ENCODE data around the gene TNIK. TPM values are rescaled to one million over a fixed set of nuclear protein-coding genes. Genes with fewer than 3 reads are reported as not detected.

TNIK gene
- total and polyA plus RNA-seq, 2 of the 4 experiments (the other 2 are of a cell fraction) = 3.4 to 6.3 TPM

DNA sequence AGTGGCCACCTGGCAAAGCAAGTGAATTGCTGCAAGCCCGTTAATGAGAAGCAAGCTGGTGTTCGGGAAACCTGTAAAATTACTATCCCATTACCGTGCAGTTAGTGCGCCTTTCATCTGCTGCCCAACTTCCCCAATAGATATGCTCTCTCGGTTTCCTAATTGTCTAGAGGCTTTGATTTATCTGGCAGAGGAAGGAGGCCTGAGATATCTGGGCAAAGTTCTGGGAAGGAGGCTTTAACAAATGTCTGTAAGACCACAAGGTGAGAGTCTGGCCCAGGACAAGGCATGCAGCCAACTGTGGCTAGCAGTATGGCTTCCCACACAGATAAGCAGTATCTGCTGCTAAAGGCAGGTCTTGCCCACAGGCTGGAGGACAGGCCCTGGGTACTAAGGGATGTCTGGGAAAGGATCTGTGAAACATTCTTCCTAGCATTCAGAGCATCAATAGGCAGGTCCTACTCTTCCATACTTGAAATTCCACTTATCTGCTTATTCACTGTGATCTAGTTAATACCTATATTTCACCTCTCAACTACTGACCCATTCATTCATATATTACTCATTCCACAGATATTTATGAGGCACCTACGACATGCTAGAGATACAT, 303.7 kb downstream of the TNIK start:
- Histone ChIP-seq H3K9me3 (ENCODE audit: control insufficient read depth, insufficient read depth, low read length) (no peaks in the 10 kb centered on the region), H2BK120ac (ENCODE audit: low read depth, low read length) (no peak overlapping the region), H2BK20ac (ENCODE audit: low read depth, low read length) (no peak overlapping the region), H3K14ac (replicated peaks; ENCODE audit: low read depth, low read length) (no peak overlapping the region), H3K9ac (ENCODE audit: low read depth, low read length) (no peak overlapping the region), H2BK15ac (ENCODE audit: low read depth, low read length) (no peak overlapping the region), H3K4me1 (ENCODE audit: control insufficient read depth, insufficient read depth, low read length) (no peaks in the 10 kb centered on the region), H2BK5ac (ENCODE audit: low read depth, low read length, poor library complexity, severe bottlenecking) (no peak overlapping the region), H3K79me1 (ENCODE audit: low read depth in 1 of 2, low read length in 2 of 2) (no peaks in the 10 kb centered on the region), H4K91ac (ENCODE audit: insufficient read depth, low read depth, low read length) (no peak overlapping the region), H3K27ac (ENCODE audit: insufficient read depth, low read length) (no peak overlapping the region), H3K4me2 (ENCODE audit: low read depth, low read length) (no peak overlapping the region), H3K9me1 (ENCODE audit: insufficient read depth, low read length) (peaks cover 6% of the 10 kb centered on the region; the same call in 1 of the 2 replicates), H4K8ac (ENCODE audit: low read depth in 2 of 2, low read length in 2 of 2) (no peak overlapping the region), H2AK9ac (replicated peaks; ENCODE audit: low read depth, low read length, poor library complexity) (no peak overlapping the region), H3K4ac (ENCODE audit: low read depth, low read length) (no peak overlapping the region), H3K18ac (ENCODE audit: low read depth, low read length) (no peak overlapping the region), H3K4me3 (ENCODE audit: insufficient read depth, low read depth, low read length) (no peak overlapping the region), H3K27me3 (ENCODE audit: control insufficient read depth, insufficient read depth, low read length) (no peaks in the 10 kb centered on the region), H4K5ac (ENCODE audit: low read depth, low read length) (no peak overlapping the region), H3K23ac (ENCODE audit: low read depth, low read length) (no peak overlapping the region), H3K56ac (ENCODE audit: extremely low read depth, insufficient read depth, low read length) (no peak overlapping the region), H2AK5ac (ENCODE audit: low read depth, low read length) (no peak overlapping the region), H4K20me1 (ENCODE audit: insufficient read depth, low read length) (no peaks in the 10 kb centered on the region), H3K36me3 (ENCODE audit: control insufficient read depth, insufficient read depth, low read length) (peaks cover 4% of the 10 kb centered on the region), H2AFZ (replicated peaks; ENCODE audit: low read length, poor library complexity) (no peak overlapping the region)
- no TSS peak for BruUV-seq (replicated peaks)
- POLR2A ChIA-PET (ENCODE audit: unreplicated experiment) = no interaction called here
- dilution Hi-C loops (cut with HindIII; ENCODE audit: low sequenced_read_pairs, unreplicated experiment) (no loop called here), intact Hi-C loops (cut with micrococcal nuclease) (no loop called here), in situ Hi-C loops (cut with MboI; ENCODE audit: low sequenced_read_pairs) (no loop called here)
- CTCF ChIA-PET = no interaction called here
- TF ChIP-seq FOS (IDR thresholded peaks at IDR 0.05; ENCODE audit: low read depth, low read length) (no peak), POLR2A (IDR thresholded peaks at IDR 0.05; ENCODE audit: low read depth, low read length) (no peak), MAZ (IDR thresholded peaks at IDR 0.05; ENCODE audit: borderline replicate concordance, low read depth, low read length) (no peak), RFX5 (IDR thresholded peaks at IDR 0.05; ENCODE audit: low read depth, low read length) (no peak), CHD1 (IDR thresholded peaks at IDR 0.05; ENCODE audit: low read depth, low read length) (no peak), BHLHE40 (IDR thresholded peaks at IDR 0.05; ENCODE audit: low read depth, low read length) (no peak), RAD21 (IDR thresholded peaks at IDR 0.05; ENCODE audit: low read length) (no peak), RCOR1 (IDR thresholded peaks at IDR 0.05; ENCODE audit: insufficient replicate concordance, low read length) (no peak), MAFK (IDR thresholded peaks at IDR 0.05; ENCODE audit: low read depth, low read length) (no peak)
- TF ChIP-seq, protein P1, sequence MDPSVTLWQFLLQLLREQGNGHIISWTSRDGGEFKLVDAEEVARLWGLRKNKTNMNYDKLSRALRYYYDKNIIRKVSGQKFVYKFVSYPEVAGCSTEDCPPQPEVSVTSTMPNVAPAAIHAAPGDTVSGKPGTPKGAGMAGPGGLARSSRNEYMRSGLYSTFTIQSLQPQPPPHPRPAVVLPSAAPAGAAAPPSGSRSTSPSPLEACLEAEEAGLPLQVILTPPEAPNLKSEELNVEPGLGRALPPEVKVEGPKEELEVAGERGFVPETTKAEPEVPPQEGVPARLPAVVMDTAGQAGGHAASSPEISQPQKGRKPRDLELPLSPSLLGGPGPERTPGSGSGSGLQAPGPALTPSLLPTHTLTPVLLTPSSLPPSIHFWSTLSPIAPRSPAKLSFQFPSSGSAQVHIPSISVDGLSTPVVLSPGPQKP (IDR thresholded peaks at IDR 0.05; ENCODE audit: borderline replicate concordance, low read depth, low read length) = no peak
- TF ChIP-seq, protein P2, sequence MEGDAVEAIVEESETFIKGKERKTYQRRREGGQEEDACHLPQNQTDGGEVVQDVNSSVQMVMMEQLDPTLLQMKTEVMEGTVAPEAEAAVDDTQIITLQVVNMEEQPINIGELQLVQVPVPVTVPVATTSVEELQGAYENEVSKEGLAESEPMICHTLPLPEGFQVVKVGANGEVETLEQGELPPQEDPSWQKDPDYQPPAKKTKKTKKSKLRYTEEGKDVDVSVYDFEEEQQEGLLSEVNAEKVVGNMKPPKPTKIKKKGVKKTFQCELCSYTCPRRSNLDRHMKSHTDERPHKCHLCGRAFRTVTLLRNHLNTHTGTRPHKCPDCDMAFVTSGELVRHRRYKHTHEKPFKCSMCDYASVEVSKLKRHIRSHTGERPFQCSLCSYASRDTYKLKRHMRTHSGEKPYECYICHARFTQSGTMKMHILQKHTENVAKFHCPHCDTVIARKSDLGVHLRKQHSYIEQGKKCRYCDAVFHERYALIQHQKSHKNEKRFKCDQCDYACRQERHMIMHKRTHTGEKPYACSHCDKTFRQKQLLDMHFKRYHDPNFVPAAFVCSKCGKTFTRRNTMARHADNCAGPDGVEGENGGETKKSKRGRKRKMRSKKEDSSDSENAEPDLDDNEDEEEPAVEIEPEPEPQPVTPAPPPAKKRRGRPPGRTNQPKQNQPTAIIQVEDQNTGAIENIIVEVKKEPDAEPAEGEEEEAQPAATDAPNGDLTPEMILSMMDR (conservative IDR thresholded peaks at IDR 0.05; ENCODE audit: low read depth, low read length) = no peak
- TF ChIP-seq, protein P3, sequence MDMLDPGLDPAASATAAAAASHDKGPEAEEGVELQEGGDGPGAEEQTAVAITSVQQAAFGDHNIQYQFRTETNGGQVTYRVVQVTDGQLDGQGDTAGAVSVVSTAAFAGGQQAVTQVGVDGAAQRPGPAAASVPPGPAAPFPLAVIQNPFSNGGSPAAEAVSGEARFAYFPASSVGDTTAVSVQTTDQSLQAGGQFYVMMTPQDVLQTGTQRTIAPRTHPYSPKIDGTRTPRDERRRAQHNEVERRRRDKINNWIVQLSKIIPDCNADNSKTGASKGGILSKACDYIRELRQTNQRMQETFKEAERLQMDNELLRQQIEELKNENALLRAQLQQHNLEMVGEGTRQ (IDR thresholded peaks at IDR 0.05; ENCODE audit: low read depth, low read length) = no peak
- no CpG with 5 or more reads among the region's 6 CpGs for whole genome bisulfite sequencing, 2 experiments (ENCODE audit: extremely low coverage in 2 of 2, insufficient read length in 1 of 2)
- no peak for ATAC-seq (ENCODE audit: low read depth)
- no peak for DNase-seq

All from IMR-90 (cell line).